GM18505 (cell line): ENCODE measurements around the gene SKI.

Experiments used
- ATAC-seq: cut with Tn5 transposase; IDR thresholded peaks from one replicate; pipeline ENCODE4 v1.9.1; 2021; ENCODE audit not compliant: unreplicated experiment
- POLR2A ChIP-seq: IDR thresholded peaks from 4 replicates; pipeline ENCODE4 v1.6.1; 2011; ENCODE audit warnings: borderline replicate concordance; ENCODE audit not compliant: insufficient read depth, insufficient read length; ENCODE audit errors: extremely low read depth

SKI gene

DNA sequence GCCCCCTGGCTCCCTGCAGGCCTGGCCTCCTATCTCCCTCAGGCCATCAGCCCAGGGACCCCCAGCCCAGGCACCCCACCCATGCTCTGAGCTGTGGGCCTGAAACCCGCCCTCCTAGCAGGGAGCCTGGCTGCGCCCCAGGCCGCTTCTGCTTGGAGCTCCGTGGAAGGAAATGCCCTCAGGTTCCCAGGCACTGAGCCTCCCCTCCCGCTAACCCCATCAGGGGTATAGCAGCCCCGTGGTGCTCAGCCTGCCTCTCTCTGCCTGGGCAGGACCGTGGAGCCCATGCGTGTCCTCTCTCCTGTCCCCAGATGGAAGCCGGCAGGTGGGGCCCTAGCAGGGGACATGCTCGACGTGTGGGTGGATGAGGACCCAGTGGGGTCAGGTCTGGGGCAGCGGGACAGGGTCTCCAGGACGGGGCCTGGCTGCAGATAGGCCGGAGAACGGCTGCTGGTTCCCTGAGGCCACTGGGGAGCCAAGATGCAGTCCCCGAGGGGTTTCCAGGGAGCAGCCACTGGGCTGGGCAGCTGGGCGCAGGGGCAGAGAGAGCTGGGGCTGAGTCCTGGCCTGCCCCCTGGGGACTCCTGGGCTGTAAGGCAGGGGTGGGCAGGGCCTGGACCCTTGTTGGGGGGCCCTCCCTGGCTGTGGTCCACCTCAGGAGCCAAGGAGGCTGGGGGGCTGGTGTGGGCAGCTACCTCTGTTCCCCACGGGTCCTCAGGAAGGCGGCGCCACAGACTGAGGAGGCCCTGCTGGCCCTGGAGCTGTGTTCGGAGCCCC is 87.7 kb downstream of the SKI start:
- no peak for ATAC-seq
- no peak for TF ChIP-seq POLR2A

DNA sequence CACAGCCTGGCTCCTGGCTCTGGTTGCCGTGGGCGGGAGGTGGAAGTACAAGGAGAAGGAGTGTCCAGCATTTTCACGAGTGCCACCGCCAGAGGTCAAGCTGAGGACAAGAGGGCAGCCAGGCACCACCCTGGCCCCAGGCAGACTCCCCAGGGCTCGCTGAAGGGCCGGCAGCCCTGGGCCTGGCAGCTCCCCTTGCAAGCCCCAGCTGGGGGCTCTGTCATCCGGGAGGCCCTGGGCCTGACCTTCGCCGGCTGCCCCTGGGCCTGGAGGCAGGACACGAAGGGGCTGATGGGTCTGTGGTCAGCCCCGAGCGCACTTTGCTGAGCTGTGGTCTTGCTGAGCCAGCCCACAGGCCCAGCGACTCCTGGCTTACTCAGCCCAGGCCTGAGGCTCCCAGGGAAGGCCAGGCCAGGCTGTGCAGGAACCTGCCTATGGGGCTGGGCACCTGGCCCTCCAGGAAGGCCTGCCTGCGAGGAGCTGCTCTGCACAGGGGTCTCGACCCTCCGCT is 88.4 kb downstream of the SKI start:
- no peak for ATAC-seq
- no peak for TF ChIP-seq POLR2A

DNA sequence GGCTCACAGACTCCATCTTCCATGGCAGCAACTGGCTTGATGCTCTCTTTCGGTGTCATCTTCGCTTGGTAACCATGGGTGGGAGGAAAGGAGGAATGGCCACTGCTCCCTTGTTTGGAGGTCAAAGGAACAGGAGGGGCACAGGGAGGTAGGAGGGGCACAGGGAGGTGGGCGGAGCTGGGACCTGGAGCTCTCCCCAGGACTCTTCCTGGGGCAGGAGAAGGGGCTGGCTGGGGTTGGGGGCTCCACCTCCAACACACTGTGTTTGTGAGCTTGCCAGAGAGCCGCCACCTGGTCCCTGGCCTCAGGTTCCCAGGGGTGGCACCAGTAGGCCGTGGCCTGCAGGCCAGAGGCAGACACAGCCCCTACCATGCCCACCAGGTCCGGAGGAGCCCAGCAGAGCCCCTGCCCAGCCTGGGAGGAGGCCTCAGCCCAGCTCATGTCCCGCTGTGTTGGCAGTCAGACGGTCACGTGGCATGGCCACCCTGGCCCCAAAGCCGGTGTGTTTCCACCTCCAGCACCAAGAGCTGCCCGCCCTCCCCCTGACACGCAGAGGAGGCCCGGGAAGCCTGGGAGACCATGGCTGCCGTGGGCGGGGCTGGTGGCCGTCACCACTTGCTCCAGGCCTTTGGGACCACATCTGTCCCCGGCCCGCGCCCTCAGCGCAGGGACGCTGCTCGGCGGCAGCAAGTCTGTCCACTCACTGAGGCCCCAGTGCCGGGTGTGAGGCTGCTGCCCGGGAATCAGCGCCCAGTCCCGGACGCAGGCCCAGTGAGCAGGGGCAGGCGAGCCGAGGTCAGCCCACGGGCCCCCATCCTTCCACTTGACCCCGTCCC is 89.3 kb downstream of the SKI start:
- no peak for TF ChIP-seq POLR2A
- ATAC-seq, result no peak

DNA sequence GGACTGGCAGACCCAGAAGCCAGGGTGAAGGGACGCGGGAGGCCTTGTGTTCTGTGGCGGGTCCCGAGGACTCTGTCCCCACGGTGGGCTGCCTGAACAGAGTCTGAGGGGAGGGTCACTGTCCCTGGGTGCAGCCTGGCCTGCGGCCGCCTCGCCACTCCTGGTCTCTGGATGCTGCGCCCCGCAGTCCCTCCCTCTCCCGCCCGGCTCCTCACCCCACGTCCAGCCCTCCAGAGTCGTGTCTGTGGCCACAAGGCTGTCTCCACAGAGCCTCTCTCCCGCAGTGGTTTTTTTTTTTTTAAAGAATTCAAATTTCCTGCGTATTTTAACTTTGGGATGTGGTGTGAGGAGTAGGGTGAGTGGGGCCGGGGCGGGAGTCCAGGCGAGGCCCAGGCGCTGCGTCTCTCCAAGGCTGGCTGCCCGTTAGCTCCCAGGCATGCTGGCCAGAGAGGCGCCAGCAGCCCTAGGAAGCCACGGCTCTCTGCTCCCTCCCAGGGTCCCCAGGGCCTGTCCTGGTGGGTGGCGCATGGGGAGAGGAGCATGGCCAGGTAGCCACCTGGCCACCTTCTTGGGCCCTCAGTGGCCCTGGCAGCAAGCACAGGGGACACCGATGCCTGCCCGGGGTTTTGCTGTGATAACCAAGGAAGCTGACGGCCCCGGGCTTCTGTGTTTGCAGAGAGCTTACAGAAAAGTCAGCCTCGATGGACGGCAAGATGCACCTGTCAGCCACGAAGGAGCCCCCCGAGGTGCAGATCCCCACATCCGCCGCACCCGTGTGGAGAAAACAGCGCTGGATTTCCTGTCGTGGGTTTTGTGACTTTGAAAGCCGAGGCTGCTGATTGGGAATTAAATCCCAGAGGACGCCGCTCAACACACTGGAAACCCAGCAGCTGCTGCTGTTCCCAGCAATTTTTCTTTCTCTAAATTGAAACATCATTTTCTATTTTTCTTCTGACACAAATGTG is 90.5 kb downstream of the SKI start:
- ATAC-seq, result no peak
- no peak for TF ChIP-seq POLR2A

GRCh38 chr1:2319291-2319690 is 91.2 kb downstream of the SKI start:
- no peak for ATAC-seq
- no peak for TF ChIP-seq POLR2A

- TF ChIP-seq POLR2A, result no peak
- no peak for ATAC-seq
Observed at GRCh38 chr1:2320006-2320405, 91.9 kb downstream of the SKI start.

DNA sequence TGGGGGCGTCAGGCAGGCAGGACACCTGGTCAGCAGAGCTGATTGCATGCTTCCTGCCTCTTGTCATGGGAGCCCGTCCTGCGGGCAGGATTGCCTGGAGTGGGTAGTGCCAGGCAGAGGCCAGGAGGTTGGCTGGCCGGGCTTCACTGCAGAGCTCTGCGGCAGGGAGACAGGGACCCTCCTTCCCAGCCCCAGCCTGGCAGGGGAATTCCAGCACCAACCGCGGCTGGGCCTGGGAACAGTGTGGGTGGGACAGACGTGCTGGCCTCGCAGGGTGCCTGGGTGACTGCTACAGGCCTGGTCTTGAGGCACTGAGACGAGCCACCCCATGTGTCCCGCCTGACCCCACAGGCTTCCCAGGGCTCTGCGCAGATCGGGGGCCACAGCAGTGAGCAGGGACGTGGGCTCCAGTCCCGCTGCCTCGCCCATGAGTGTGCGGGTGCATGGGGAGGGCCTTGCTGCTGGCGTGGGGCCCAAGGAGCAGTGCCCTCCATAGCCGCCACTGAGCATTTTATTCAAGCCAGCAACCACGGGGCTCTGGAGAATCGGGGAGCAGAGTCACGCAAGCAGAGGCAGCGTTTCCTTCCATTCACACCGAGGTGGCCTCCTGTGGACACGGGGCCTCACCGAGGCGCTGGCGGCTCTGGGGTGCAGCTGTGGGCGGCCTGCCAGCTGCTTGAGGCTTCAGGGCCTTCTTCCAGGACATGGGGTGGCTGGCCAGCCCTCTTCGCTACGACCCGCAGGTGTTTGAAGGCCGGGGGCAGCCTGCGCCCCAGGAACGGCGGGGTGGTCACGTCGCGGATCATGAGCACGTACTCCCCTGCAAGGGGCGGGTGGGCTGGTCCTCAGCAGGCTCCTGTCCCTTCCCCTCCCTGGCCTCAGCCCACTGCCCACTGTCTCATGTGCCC is 92.9 kb downstream of the SKI start:
- ATAC-seq, result no peak
- no peak for TF ChIP-seq POLR2A

DNA sequence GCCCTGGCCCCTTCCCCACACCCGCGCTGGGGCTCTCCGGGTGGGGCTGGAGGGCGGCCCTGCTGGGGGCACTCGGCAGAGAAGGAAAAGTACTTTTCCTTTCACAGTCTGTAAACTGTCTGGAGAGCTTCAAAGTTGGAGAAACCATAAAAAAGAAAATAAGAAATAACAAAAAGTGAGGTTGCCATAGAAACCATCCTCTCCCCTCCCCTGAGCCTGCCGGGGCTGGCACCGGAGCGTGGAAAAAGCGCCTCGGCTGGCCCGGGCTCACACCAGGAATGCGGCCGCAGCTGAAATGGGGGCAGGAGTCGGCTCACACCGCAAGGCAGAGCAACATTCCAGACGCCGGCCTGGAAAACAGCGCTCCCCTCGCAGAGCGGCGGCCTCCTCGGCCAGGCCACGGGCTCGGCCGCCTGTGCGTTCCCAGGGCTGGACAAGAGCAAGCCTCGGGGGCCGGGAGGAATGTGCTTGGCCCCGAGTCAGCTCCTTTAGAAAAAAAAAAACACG is 94.0 kb downstream of the SKI start:
- no peak for TF ChIP-seq POLR2A

DNA sequence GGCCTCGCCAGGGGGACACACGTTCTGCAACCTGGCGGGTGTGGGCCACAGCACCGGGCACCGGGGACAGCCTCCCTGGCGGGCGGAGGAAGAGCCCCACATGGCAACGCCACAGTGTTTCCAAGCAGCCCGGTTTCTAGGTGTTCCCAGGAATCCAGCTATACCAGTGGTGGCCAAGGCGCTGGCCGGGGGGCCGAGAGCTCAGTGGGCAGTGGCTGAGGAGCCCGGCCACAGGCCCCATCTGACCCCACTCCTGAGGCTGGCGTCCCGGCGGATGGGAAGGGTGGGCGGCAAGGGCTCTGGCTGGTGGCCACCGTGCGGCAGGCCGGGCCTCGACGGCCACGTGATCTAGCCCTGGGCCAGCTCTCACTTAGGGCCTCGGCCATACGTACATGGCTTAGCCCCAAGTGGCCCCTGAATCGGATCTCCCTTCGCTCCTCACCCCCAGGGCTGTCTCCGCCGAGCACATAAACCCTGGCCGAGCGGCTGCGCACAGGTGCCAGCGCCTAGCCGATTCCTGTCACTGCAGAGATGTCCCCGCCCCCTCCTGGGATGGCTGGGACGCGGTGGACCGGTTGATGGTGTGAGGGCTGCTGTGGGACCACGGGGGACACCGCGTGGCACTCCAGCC is 94.6 kb downstream of the SKI start:
- ATAC-seq, result no peak
- TF ChIP-seq POLR2A, result no peak

More for the DNA sequence above, 94.0 kb downstream of the SKI start:
- ATAC-seq, result no peak

GRCh38 chr1:2323451-2323974 is 95.4 kb downstream of the SKI start:
- TF ChIP-seq POLR2A, result no peak
- no peak for ATAC-seq
